Colon (tissue), 2 donors: Measurements from ENCODE around the gene RNF141.

ENCODE experiments used
- FAIRE-seq: peaks from 2 replicates; lab custom pipeline; 2012; peaks lifted over from hg19 to GRCh38; lab: Jason Lieb, UNC
- donor health status: control.
- donor health status: control.

RNF141 gene

DNA sequence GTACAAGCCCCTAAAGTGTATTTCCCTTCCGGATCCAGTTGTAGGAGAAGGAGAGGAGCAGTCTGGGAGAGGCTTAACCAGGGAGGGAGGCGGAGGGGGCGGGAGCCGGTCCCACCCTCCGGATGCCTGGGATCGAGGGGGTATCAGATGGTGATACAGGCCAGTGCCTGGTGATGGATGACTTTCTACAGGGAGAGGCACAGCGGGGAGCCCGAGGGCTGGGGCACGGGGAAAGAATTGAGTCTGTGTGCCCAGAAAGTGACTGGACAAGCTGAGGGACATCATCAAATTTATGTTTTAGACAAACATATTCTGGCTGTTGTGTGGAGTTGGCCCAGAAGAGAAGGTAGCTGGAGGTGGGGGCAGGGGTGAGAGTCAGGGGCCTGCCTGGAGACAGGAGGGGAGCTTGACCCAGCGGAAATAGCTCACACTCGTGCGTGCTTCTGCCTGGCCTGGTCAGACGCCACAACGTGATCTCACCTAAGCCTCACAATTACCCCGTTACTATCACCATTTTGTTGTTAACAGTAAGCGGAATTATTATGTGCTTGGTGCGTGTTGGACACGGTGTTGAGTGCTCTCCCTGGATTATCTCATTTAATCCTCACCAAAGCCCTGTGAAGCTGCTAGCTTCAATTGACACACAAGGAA is 43.5 kb downstream of the RNF141 start:
- FAIRE-seq, result no peak

DNA sequence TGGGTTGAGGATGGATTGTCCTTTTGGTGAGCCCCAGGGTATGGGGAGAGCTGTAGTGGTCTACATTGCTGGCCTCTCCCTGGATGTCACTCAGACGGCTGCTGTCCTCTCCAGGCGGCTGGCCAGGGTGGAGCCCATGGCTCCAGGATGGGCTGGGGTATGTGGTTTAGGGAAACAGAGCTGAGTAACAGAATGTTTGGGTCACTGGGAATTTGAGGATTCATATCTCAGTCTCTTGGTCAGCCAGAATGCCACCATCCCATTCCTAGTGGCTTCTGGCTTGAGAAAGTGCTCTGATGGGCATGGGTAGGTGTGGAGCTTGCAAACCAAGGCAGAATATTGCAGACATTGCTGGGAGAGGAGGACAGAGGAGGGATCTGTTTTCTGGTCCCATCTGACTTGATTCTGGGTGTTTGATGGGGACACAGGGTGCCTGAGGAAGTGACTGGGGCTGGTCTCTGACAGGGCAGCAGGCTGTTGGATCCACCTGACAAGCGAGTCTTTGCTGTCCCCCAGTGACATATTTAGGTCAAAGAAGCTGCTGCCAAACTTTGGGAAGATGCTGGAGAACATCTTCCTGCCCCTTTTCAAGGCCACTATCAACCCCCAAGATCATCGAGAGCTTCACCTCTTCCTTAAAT is 44.6 kb downstream of the RNF141 start:
- no peak for FAIRE-seq

DNA sequence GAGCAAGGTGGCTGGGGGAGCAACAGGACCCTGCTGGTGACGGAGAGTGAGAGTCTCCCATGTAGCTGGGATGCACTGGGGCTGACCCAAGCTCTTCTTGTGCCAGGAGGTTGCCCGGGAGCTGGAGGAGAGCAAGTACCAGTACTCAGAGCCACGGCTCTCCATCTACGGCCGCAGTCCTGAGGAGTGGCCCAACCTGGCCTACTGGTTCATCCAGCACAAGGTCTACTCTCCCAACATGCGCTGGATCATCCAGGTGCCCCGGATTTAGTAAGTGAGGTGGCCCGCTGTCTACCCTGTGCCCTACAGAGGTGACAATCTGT is 45.6 kb downstream of the RNF141 start:
- FAIRE-seq, result no peak

DNA sequence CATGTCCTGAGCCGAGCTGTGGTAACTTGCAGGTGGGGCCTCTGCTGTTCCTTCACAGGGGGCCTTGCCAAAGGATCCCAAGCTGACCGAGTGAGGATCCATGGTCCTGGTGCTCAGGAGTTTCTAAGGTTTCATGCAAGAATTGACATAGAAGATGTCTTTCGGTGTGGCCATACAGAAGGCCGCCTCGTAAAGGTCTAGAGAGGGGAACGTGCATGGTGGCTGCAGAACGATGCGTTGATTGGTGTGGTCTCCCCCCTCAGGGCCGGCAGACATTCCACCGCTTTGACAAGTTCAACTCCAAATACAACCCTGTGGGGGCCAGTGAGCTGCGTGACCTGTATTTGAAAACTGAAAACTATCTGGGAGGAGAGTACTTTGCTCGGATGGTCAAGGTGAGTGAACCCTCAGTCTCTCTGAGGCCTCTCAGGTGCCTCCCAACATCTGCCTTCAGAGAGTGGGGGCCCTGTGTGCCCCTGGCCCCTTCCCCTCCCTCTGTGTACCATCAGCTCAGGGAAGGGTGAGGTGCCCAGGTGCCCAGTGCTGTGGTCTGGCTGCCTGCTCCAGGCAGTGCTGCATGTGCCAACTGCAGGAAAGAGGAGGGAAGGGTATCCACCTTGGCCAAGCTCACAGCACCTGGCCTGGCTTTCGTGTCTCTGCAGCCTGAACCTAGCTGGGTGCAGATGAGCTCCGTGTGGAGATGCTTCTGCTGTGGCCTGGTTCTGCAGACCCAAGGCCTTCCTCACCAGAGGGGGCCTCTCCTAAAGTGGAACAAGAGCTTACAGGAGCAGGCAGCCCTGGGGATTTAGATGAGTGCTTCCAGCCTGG is 46.1 kb downstream of the RNF141 start:
- FAIRE-seq, result no peak

DNA sequence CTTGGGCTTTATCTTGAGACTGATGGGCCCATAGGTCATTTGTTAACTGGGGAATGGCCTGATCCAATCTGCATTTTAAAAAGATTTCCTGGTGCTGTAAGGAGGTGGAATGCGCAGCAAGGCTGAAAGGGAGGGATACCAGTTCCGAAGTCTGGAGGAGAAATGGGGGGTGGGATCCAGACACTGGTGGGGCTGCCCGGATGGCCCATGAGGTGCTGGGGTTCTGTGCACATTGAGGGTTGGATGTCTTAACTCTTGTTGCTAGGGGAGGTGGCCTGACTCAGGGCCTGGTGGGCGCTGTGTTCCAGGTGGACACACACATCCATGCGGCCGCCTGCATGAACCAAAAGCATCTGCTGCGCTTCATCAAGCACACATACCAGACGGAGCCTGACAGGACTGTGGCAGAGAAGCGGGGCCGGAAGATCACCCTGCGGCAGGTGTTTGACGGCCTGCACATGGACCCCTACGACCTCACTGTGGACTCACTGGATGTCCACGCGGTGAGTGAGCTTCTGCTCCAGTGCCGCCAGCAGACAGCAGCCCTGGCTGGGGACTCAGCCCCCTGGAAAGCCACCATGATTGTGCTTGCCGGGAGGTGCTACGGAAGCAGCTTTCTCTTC is 47.8 kb downstream of the RNF141 start:
- no peak for FAIRE-seq

DNA sequence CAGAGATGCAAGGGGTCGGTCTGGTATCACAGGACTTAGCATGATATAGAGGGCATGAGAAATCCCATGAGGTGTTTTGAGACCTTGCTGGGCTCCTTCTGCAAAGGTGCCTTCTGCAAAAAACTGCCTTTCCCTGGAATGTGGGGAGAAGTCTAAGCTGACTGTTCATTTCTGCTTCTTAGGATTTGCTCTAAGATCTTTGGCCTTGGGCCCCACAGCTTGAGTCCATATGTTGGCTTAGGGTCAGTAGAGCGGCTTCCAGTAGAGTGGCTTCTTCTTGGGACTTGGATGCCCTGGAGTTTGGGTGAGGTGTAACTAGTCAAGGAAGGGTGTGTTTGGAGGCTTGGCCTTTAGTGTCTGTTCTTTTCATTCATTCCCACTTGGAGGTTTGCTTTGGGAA is 48.9 kb downstream of the RNF141 start:
- FAIRE-seq, result no peak

DNA sequence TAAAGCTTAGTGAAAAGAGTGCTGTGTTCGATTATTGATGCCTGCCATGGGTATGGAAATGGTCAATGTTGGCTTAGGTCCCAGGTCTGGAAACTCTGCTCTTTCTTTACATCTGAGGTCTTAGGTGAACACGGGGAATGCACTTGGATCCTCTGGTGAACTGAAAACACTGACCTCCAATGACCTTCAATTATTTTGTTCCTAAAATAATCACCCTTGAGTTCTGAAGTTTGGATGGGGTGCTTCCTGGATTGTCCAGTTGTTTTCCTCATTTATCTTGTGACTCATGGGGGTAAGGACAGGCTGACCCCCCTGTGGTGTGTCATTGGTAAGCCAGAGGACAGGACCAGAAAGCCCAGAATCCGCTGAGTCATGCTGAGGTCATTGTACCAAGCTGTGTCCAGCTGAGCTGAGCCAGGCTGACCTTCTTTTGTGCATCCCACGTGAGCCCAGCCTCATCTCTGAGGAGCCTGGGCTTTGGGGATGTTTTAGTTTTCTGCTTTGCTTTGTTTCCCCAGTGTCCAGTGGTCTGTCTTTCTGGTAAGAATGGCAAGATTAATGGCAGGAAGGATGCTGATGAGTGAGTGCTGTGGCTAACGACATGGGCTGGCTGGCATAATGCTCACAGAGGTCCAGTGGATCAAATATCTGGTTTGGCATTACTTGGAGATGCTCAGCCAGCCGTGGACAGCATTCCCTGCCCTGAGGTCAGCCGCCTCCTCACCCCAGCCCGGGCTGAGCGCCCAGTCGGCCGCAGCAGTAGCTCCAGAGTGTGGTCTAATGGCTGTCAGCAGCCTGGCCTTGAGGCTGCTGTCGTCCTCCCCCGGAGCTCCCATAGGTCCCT is 50.4 kb downstream of the RNF141 start:
- no peak for FAIRE-seq

DNA sequence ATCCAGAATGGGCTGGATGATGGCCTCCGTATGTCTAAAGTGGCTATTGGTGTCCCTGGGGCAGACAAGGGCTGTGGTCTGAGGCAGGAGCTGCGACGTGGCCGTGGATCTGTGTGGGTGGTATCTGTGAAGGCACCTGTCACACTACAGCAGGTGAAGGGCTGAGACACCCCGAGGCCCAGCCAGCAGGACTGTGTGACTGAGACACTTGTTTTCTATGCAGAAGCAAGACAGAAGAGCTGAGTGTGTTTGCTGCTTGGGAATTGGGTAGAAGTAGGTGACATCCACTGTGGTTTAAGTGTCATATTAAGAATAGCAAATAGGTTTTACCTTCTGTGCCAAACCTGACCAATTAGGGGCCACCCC is 51.0 kb downstream of the RNF141 start:
- no peak for FAIRE-seq

DNA sequence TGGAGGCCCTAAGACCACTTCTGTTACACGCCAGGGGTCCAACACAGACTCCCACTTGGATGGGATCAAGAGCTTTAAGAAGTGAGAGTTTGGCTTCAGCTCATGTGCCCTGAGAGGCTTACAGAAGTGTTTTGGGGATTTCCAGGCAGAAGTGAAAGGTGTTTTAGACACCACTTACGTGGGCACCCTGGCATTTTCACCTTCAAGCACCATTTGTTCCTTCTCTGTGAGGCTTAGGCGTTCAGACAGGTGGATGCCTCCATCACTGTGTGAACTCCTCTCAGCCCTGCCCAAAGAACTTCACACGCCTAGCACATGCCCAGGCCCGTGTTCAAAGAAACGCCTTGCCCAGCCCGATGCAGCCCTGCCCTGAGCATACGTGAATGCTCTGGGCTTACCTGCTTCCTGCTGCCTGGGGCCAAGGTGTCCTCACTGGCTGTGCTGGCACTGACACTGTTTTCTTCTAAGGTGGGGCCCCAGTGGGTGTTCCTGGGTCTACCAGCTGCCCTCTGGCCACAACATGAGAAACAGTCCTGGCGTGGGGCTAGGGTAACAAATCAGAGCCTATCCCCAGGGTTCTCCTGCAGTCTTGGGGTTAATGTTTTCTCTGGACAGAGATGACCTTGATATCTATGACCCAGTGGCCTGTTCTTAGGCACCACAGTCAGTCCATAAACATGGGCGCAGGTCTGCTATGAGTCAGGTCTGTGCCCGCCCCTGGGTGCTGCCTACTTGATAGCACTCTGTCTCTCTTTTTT is 51.9 kb downstream of the RNF141 start:
- no peak for FAIRE-seq

DNA sequence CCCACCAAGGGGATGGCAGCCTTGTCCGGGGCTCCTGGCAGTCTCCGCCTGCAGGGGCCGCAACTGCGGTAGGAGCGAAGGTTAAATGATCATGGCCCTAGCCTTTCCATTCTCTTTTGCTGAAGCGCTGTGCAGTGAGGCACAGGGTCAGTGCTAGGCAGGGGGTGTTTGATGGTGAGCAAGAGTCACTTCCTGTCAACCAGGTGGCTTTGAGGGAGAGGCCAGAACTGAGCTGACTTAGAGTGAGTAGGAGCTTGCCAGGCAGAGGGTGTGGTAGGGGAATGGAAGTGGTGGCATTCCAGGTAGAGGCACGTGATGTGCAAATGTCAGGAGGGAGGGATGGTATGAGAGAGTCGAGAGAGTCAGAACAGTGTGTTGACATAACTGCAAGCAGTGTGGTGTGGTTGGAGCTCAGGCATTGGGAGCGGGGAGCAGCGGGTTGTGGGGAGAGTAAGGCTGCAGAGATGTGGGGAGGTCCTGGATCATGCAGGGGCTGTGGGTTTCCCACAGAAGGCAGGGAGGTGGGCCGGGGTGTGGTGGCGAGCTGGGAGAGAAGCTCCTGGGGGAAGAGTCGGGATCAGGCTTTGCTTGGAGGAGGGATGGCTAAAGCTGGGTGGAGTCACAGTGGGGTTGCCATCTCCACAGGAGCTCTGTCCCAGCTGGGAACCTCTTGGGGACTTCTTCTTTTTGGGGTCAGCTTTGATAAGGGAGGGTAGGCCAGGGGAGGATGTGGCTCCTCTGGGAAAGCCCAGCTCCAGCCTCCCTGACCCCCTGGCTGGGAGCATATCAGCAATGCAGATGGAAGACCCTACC is 52.7 kb downstream of the RNF141 start:
- FAIRE-seq, result no peak

DNA sequence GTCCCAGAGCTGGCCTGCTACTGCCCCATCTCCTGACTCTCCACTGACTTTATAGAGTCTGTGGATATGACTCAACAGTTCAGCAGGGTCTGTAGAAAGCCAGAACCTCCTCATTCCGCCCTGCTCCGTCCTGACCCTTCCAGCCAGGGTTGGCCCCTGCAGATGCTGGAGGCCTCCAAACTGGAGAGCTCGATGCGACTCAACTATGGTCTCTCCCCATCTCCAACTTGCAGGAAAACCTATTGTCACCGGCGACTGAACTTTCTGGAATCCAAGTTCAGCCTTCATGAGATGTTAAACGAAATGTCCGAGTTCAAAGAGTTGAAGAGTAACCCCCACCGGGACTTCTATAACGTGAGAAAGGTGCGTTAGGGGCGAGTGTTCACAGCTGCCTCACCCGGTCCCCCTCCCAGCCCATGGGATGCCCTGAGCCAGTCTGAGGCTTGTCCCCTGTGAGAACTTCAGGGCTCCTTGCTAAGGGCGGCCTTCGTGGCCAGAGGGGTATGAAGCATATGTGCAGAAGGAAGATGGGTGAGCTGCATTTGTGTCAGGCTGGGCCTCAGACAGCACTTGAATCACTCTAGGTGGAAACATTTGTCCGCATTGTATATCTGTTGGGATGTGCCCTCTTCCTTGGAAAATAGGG is 53.9 kb downstream of the RNF141 start:
- FAIRE-seq, result no peak

DNA sequence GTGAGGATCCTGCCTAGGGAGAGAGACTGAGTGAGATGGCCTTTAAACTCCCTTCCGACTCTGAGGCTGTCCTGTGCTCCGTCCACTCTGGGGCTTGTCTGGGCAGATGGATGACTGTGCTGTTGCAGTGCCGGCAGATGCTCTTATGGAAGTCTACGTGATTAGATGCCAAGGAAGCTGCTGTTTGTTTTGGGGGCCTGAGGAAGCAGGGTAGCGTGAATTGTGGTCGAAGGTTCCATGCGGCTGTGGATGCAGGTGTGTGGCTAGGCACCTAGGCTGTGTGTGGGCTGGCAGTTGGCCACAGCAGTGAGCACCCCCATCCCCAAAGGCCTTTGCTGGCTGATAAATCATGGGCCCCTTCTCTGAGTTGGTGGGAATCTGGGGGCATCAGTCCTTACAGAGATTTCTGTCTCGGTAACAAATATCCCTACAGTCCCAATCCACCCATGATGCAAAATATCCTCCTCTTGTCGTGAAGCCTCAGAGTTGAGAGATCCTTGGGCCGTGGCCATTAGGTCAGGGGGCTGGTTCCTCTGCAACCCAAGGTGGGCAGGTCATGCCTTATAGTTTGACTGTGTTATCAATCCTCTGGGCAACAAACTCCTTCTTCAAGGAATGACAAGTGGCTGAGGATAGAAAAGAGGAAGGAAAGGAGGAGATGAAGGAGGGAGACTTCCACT is 54.7 kb downstream of the RNF141 start:
- FAIRE-seq, result no peak

DNA sequence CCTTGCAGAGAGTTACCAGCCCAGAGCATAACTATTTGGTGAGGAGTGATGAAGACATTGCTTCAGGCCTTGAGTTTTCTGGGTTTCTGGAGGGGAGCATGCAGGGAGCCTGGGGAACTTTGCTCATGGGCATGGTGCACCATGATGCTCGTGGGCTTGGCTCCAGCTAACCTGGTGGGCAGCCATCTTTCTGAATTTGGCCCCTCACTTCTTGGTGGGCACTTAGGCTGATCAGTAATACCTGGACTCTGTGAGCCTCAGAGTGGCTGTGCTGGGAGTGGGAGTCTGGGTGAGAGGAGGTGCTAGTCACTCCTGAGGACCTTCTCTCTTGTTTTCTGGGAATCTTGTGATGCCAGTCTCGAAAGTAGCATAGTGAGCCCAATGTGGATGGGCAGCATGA is 55.3 kb downstream of the RNF141 start:
- FAIRE-seq, result no peak

DNA sequence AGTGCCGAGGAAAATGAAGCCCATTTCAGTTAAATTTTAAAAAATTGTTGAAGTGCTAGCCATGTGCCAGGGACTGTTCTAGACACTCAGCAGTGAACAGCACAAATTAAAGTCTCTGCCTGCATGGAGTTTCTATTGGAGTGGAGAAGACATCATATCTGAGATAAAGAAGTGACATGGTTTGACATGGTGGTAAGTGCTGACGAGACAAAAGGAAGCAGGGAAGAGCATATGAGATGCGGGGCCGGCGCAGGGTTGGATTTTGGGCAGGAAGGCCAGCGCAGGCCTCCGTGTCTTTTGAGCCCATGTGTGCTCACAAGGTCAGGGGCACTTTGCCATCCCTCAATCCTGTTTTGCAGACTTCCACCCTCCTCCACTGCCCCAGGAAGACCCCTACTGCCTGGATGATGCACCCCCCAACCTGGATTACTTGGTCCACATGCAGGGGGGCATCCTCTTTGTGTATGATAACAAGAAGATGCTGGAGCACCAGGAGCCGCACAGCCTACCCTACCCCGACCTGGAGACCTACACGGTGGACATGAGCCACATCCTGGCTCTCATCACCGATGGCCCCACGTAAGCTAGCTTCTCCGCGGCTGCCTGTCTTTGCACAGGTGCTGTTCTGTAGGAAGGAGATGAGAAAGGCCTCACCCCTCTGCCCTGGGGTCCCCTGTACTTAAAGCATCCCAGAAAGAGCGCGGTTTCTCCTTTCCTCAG is 56.4 kb downstream of the RNF141 start:
- FAIRE-seq, result no peak

DNA sequence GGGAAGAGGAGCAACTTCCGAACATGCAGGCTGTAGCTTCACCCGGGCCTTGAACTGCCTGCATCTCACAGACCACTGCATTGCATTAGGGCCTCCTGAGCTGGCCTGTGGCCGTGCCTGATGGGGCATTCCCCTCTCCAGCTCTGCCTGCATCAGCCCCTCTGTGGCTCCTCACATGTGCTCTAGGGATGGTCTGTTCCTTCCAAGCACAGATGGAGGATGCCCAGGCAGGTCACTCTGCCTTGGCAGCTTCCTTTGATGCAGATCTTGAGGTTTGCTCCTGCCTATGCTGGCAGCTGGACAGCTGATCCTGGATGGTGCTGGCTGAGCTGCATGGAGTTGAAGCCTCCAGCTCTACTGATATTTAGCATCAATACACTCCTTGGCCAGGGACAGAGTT is 57.4 kb downstream of the RNF141 start:
- no peak for FAIRE-seq

DNA sequence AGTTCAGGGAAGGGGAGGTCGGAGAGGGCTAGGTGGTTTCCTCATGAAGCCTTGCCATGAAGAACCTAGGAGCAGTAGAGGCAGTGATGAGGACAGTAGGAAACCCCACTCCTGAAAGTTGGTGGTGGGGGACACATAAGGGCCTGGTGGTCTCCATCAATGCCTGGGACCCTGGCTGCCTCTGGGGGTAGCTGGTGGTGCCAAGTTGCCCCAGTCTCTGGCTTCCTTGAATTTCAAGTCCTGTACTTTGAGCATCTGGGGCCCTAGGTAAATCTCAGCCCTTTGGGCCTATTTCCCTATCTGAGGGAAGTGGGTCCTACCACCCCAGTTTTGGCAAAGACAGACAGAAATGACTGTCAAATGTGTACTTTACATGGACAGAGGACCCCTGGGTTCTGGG is 57.8 kb downstream of the RNF141 start:
- FAIRE-seq, result no peak

DNA sequence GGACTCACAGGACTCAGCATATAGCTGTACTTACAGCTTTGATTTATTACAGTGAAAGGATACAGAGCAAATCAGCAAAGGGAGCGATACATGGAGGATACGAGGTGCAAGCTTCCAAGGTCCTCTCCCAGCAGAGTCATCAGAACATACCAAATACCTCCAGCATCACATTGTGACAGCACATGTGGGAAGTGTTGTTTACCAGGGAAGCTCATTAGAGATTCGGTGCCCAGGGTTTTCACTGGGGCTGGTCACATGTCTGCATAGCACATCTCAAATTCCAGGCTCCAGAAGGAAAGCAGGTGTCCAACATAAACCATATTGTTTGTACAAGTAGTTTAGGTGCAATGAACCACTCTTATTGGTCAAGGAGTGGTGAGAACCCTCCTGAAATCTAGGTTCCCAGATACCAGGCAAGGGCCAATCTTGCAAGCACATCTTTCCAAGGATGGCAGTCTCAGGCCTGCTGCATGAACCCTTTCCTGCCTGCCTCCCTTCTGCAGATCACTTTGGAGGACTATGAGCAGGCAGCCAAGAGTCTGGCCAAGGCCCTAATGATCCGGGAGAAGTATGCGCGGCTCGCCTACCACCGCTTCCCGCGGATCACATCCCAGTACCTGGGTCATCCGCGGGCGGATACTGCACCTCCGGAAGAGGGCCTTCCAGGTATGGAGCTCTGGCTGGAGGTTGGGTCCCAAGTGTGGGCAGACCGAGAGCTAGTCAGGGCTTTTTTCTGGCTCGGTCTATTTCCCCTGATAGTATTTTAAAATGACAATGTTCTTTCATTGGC is 59.2 kb downstream of the RNF141 start:
- no peak for FAIRE-seq

DNA sequence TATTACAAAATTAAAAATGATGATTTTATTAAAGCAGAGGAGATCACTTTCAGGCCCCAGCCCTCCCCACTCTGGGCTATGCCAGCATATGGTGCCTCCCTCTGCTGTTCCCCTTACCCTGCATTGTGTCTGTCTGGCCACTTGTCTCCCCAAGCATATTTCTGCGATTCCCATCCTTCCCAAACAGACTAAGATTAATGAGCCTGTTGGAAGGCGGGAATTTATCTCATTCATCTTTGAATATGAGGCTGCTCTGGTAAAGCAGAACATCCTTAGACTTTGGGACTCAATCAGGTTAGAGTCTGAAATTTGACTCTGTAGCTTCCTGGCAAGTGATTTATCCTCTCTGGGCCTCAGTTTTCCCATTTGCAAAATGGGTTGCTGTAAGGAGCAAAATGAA is 60.2 kb downstream of the RNF141 start:
- no peak for FAIRE-seq
